H1 (cell line): ENCODE data around the gene MBD4.

ENCODE experiments used
- BACH1 ChIP-seq: IDR thresholded peaks from 2 replicates; pipeline ENCODE4 v1.6.1; 2012; ENCODE audit warnings: low read length, improper control_type of control experiment
- EP300 ChIP-seq, 2 experiments: IDR thresholded peaks; 1 replicate in 1 of 2; 2 replicates in 1 of 2; pipeline ENCODE4 v1.6.1; 2011 to 2012; ENCODE audit warnings: low read depth in 2 of 2, low read length in 2 of 2, mild to moderate bottlenecking in 2 of 2, borderline replicate concordance in 1 of 2, inconsistent platforms in 1 of 2, moderate library complexity in 1 of 2
- EZH2 ChIP-seq: fragments of 200-600 bp; sonication (generic); IDR thresholded peaks from 2 replicates; pipeline ENCODE4 v1.7.1; 2012; ENCODE audit warnings: low read depth, mild to moderate bottlenecking, moderate library complexity, low read length, inconsistent platforms; ENCODE audit not compliant: severe bottlenecking
- GABPA ChIP-seq: IDR thresholded peaks from 2 replicates; pipeline ENCODE4 v1.6.1; 2011; ENCODE audit warnings: mild to moderate bottlenecking, low read length, moderate library complexity, borderline replicate concordance; ENCODE audit not compliant: insufficient read depth
- GTF2F1 ChIP-seq: IDR thresholded peaks from 2 replicates; pipeline ENCODE4 v1.6.1; 2012; ENCODE audit warnings: low read depth, low read length, improper control_type of control experiment, borderline replicate concordance
- POLR2A ChIP-seq, 2 experiments: IDR thresholded peaks; 1 replicate in 1 of 2; 2 replicates in 1 of 2; pipeline ENCODE4 v1.6.1; 2011; ENCODE audit warnings: low read depth in 2 of 2, low read length in 2 of 2, mild to moderate bottlenecking in 2 of 2; ENCODE audit errors: control extremely low read depth in 1 of 2
- TEAD4 ChIP-seq: IDR thresholded peaks from 2 replicates; pipeline ENCODE4 v1.6.1; 2012; ENCODE audit warnings: low read depth, low read length, inconsistent platforms, mixed read lengths
- TF ChIP-seq, protein P1 (sequence below), 3 experiments: IDR thresholded peaks; 1 replicate in 2 of 3; 2 replicates in 1 of 3; pipeline versions ENCODE4 v1.5.1 to v1.6.1; 2011; ENCODE audit warnings: low read length in 3 of 3, mild to moderate bottlenecking in 3 of 3, inconsistent platforms in 2 of 3, low read depth in 1 of 3, moderate library complexity in 1 of 3; ENCODE audit not compliant: insufficient read depth in 1 of 3; ENCODE audit errors: control extremely low read depth in 1 of 3

DNA sequence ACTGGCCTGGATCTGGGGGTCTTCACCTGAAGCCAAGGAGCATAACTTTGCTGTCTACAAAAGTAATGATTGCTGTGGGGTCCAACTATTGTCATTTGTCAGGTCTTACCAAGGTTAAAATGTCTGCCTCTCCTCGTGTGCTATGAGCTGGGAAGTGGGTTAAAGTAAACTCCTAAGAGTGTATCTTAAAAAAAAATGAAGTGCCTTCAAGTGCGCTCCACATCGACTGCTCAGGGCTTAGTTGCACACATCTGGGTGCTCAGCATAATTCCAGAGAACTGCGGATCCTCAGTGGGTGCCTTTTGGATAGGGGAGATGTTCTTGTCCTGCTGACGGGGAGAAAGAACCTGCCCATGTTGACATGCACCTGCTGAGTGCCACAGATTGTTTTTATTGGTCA is 52.3 kb downstream of the MBD4 start:
- TF ChIP-seq, protein P1, sequence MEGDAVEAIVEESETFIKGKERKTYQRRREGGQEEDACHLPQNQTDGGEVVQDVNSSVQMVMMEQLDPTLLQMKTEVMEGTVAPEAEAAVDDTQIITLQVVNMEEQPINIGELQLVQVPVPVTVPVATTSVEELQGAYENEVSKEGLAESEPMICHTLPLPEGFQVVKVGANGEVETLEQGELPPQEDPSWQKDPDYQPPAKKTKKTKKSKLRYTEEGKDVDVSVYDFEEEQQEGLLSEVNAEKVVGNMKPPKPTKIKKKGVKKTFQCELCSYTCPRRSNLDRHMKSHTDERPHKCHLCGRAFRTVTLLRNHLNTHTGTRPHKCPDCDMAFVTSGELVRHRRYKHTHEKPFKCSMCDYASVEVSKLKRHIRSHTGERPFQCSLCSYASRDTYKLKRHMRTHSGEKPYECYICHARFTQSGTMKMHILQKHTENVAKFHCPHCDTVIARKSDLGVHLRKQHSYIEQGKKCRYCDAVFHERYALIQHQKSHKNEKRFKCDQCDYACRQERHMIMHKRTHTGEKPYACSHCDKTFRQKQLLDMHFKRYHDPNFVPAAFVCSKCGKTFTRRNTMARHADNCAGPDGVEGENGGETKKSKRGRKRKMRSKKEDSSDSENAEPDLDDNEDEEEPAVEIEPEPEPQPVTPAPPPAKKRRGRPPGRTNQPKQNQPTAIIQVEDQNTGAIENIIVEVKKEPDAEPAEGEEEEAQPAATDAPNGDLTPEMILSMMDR (IDR thresholded peaks at IDR 0.05; ENCODE audit: control extremely low read depth in 1 of 3, insufficient read depth in 1 of 3, low read depth in 1 of 3, low read length in 3 of 3), result no peak
- no peak for TF ChIP-seq EP300 (IDR thresholded peaks at IDR 0.05; ENCODE audit: borderline replicate concordance in 1 of 2, low read depth in 2 of 2, low read length in 2 of 2)
- TF ChIP-seq POLR2A (IDR thresholded peaks at IDR 0.05; ENCODE audit: control extremely low read depth in 1 of 2, low read depth in 2 of 2, low read length in 2 of 2), result no peak
- TF ChIP-seq GTF2F1, result no peak
- no peak for TF ChIP-seq BACH1
- TF ChIP-seq GABPA, result no peak
- no peak for TF ChIP-seq EZH2
- TF ChIP-seq TEAD4, result no peak
